Measurements from ENCODE around the gene EEF1AKMT4.
A peak's percentile ranks its signal among the peaks of the same experiment; 100 is the strongest.

The EEF1AKMT4 gene

DNA sequence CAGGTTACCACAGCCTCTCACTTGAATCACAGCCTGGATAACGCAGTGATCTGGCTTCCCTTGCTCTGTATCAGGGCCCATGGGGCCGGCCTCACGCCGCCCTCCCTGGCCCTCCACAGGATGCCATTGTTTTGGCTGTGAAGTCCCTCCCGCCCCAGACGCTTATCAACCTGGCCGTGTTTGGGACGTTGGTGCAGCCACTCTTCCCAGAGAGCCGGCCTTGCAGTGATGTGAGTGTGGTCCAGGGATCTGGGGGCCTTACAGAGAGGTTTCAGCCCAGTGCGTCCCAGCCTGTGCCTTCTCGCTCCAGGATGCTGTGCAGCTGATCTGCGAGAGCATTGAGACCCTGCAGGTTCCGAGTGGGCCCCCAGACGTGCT lies 13.4 kb upstream of the EEF1AKMT4 start:
- DNase-seq, result no peak

DNA sequence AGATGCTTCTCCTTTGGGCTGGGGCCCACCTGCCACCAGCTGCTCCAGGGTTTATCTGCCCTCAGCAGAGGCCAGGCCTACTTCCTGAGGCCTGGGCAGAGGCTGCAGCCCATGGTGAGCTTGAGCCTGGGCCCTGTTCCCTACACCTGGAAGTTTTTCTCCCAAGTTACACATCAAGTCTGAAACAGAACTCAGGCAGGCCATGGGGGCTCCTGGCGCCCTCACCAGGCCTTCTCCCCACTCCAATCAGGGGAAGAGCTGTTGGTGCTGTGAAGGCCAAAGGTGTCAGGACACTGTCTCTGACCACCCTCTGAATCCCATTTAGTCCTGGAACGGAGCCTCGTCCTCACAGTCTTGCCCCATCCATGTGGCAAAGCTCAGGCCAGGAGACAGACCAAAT lies 12.8 kb upstream of the EEF1AKMT4 start:
- no peak for DNase-seq

DNA sequence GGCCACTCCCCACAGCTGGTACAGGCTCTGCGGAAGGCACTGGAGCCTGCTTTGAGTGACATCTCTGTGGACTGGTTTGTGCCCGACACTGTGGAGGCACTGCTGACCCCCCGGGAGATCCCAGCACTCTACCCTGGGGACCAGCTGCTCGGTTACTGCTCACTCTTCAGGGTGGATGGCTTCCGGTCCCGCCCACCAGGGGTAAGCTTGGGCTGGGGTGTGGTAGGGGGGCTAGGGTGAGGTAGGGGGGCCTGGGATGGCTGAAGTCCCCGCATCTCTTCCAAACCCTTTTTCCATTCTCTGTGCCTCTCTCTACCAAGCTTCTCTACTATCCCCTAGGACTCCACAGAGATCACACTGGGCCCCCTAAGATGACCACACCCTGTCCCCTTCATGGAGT lies 12.3 kb upstream of the EEF1AKMT4 start:
- no peak for DNase-seq

DNA sequence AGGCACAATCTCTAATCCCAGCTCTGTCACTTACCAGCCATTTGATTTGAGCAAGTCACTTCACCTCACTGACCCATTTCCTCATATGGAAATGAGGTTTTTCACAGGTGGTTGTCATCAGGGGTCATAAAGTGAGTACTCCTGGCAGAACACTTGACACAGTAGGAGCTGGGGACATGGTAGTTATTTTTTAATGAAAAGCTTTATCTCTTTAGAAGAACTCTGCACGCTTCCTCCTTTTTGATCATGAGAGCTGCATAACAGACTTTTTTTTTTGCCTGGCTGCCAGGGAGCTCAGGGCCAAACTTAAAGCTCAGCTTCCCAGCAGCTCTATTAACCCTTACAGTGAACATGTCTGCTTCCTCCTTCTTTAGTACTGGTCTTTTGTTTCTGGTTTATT lies 11.7 kb upstream of the EEF1AKMT4 start:
- peak in 1 of 3 experiments; percentile 41 for DNase-seq

DNA sequence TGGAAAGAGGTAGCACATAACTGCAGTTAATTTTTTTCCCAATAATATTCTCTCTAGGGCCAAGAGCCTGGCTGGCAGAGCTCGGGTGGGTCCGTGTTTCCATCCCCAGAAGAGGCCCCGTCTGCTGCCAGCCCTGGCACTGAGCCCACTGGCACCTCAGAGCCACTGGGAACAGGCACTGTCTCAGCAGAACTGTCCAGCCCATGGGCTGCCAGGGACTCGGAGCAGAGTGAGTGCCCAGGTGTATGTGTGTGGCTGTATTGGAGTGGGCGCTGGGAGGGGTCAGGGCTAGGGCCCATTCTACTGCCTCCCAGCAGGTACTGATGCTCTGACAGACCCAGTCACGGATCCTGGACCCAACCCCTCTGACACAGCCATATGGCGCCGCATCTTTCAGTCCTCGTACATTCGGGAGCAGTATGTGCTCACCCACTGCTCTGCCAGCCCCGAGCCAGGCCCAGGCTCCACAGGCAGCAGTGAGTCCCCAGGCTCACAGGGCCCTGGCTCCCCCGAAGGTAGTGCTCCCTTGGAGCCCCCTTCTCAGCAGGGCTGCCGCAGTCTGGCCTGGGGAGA lies 11.1 kb upstream of the EEF1AKMT4 start:
- DNase-seq, result no peak

DNA sequence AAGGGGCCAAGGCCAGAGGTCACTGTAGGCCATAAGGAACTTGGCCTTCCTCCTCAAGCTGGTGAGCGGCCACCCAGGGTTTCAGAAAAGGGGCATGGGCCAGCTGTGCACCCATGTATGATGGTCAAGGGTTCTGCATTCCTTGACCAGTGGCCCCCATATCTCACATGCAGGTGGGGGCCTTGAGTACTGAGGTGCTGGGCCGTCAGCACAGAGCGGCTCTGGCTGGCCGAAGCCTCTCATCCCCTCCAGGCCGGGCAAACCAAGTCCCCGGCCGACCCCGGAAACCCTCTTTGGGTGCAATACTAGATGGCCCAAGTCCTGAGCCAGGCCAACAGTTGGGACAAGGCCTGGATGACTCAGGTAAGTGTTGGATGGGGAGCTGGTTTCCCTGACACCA lies 10.3 kb upstream of the EEF1AKMT4 start:
- no peak for DNase-seq

DNA sequence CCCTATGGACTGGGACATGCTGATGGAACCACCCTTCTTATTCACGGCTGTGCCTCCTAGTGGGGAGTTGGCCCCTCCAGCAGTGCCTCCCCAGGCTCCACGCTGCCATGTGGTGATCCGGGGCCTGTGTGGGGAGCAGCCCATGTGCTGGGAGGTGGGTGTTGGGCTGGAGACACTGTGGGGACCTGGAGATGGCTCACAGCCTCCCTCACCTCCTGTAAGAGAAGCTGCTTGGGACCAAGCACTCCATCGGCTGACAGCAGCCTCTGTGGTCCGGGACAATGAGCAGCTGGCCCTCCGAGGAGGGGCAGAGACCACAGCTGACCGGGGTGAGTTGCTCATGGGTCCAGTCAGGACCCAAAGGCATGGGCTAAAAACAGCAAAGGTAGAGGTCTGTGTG lies 9.8 kb upstream of the EEF1AKMT4 start:
- no peak for DNase-seq

DNA sequence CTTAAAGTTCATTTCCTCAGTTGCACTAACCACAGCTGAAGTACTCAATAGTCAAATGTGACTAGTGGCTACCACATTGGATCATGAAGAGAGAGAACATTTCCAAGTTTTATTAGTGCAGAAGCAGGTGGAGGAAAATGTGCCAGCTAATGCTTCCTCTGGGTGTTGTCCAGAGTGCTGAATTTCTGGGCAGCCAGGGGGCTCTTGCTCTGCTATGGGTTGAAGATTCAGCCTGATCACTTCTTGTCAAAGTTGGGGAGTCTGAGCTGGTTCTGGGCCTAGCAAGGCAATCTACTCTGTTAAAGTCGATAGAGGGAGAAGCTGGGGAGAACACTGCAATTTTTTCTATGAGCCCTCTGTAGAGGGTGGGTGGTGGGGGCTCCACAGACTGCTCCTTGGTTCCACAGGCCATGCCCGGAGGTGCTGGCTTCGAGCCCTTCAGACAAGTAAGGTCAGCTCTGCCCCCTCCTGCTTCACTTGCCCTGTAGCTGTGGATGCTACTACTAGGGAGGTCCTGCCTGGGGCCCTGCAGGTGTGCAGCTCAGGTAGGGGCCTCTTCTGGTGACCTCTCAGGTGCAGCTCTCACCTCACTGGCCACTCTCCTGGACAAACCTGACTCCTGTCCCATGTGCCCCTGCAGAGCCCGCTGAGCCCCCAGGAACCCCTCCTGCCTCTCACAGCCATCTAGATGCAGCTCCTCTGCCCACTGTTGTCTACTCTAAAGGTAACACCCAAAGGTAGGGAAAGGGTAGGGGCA lies 8.9 kb upstream of the EEF1AKMT4 start:
- DNase-seq, result no peak

DNA sequence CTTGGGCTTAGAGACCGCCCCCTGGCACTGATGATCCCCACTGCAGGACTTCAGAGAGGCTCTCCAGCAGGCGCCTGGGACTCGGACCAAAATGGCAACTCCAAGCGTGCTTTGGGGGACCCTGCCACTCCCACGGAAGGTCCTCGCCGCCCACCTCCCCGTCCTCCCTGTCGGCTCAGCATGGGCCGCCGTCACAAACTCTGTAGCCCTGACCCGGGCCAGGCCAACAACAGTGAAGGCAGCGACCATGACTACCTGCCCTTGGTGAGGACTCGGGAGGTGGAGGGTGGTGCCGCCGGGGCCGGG lies 8.4 kb upstream of the EEF1AKMT4 start:
- DNase-seq, result no peak

DNA sequence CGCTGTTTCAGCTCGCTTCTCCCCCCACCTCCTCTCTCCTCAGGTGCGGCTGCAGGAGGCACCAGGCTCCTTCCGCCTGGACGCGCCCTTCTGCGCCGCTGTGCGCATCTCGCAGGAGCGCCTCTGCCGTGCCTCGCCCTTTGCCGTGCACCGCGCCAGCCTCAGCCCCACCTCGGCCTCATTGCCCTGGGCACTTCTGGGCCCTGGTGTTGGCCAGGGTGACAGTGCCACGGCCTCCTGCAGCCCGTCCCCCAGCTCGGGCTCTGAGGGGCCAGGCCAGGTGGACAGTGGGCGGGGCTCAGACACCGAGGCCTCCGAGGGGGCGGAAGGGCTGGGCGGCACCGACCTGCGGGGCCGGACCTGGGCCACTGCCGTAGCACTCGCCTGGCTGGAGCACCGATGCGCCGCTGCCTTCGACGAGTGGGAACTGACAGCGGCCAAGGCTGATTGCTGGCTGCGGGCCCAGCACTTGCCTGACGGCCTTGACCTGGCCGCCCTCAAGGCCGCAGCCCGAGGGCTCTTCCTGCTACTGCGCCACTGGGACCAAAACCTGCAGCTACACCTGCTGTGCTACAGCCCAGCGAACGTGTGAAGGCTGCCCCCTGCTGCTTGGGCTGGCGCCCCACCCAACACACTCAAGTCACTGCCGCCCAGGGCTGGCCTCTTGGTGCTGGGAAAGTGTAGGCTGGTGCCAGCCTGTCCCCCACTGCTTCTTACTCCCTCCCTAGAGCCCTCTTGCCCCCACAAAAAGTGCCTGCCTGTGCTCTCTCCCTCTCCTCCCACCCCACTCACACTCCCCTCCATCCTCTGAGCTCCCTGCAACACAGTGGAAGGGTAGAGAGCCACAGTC lies 7.8 kb upstream of the EEF1AKMT4 start:
- DNase-seq, result peak; percentile 55 to 73 (median 55)

DNA sequence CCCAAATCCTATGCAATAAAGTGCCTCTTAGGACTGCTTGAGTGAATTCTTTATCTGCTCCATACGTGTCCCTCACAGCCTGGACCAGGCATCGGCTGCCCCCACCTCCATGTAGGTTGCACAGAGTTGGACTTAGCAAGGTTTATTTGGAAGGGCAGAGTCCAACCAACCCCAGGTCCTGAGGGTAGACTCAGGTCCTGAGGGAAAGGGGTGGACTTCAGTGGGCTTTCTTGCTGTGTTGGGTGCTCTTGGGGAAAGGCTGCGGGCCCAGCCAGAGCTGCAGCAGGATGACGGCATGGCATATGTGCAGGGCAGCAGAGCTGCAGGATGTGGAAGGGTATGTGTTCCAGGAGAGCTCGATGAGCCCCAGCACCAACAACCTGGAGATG lies 7.2 kb upstream of the EEF1AKMT4 start:
- DNase-seq, result no peak

DNA sequence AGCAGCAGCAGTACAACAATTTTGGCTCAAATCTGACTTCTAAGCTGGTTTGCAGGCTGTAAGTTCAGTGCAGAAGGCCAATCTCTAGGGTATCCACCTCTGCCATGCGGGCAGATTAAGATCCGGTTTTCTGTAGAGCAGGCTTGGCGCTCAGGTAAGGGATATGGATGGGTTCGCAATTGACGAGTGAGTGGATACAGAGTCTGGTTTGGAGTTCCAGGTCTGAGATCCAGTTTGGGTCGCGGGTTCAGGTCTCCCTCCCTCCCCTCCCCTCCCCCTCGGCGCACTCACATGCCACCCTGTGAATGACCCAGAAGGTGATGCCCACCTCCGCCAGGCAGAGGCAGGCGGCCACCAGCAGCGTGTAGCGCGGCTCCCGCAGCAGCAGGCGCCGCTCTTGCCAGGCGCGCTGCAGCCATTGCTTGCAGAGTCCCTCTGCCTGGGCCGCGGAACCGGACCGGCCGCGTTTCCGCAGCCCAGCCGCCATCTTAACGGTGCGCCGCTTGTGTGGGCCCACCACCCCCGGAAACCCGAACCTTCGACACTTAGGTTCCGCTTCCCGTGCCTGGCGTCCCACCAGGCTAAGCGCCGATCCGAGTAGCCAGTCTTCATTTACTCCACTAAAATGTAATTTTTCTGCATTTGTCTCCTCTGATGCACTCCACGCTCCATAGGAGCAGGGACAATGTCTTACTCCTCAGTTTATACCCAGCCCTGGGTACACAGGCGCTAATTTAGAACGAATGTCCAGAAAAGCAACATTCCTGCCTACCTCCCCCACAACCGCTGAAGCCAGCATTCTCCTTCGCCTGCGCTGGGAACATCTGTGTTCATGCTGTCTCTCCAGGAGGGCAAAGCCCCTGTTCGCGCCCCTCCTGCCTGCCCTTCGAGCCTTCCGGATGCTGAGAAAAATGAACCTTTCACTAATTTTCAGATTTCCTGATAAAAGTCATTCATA lies 739 bp upstream of the EEF1AKMT4 start, which contains the start of gene ALG3:
Gene ALG3 (minus strand): TSS at position 509 of the 958 bp plus-strand sequence. CDS start 22 bp downstream, at position 487.
- peak; percentile 91 to 94 (median 91) for DNase-seq

DNA sequence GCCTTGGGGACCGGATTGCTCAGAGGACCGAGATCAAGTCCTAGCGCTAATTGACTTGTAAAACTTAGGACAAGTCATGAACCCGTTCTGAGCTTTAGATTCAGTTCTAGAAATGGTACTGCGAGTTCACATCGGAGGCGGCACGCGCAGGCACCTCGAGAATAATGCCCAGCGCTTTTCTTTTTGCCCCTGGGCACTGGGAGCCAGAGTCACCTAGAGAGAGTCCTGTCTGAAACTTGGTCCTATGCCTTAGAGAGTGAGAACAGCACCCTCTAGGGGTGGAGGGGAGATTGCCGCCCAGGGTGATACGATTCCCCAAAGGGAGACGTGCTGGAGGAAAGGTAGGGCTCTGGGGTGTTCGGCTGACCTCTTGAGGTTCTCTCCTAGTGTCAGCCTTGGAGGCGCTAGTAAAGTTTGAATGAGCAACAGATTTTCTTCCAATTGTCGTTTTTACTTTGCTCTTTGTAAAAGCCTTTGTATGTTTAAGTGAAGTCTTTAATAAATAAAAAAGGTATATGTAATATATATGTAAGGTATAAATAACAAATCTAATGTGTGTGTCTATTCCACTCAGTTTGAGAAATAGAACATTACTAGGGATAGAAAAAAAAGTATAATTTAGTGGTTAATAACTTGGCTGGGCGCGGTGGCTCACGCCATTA lies 826 bp downstream of the EEF1AKMT4 start:
- peak; percentile 93 to 98 (median 94) for DNase-seq

DNA sequence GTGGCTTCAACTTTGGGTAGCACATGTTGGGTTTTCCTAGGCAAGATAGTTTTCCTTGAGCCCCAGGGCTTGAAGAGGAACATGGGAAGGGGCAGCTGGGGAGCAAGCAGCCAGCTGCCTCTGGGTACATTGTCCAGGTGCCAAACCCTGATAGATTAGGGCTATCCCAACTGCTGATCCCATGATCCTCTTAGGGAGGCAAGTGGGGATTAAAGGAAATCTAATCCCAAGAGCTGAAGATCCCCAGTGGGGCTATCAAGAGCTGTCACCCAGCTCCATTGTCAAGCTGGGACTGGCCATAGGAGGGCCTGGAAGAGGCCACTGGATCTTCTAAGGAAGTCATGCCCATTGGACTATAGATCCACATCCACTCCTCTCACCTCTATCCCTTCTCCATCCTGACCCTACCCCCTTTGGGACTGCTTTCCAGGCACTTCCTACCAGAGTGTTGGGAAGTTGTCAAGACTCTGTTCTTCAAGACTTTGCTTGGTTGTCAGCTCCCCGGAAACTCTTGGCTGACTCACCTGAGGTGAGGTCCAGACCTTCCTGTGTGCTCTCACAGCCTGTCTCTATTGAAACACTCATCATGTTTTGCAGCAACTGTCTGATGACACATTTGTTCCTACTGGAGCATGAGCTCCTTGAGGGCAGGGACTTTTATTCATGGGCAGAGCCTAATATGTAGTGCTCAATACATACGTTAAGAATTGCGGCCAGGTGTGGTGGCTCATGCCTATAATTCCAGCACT lies 6.0 kb downstream of the EEF1AKMT4 start:
- DNase-seq, result no peak

DNA sequence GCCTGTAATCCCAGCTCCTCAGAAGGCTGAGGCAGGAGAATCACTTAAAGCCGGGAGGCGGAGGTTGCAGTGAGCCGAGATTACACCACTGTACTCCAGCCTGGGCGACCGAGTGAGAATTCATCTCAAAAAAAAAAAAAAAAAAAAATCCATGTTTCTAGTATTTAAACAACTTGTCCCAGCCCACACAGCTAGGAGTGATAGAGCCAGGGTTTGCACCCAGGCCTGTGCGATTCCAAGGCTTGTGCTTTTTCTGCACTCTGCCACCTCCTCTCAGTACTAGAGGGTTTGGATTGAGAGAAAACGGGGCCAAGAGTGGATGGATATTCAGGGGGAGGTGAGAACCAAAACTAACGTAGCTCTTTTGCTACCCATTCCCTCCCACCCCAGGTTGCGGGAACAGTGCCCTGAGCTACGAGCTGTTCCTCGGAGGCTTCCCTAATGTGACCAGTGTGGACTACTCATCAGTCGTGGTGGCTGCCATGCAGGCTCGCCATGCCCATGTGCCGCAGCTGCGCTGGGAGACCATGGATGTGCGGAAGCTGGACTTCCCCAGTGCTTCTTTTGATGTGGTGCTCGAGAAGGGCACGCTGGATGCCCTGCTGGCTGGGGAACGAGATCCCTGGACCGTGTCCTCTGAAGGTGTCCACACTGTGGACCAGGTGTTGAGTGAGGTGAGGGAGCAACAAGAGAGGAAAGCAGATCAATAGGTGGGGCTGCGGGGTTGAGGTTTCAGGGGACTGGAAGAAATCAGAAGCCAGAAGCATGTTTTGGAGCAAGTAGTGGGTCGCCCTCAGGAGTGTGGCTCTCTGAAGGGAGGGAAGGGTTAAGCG lies 7.8 kb downstream of the EEF1AKMT4 start:
- DNase-seq, result no peak

DNA sequence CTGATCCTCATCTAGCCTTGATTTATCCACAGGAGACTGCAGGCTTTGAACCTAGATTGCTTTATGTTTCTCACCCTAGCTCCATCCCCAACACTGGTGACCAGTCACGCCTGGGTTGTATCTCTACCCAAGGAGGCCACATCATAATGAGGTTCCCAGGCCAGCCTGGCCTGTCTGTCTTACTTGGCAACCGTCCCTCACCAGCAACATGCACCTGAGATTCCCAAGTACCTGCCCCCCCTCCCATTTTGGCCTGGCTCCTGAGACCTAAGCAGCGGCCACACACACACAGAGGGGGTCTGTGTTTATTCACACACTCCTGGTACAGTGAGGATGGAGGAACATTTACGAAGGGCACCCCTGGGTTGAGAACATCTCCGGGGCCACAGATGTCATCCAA lies 9.5 kb downstream of the EEF1AKMT4 start:
- no peak for DNase-seq

DNA sequence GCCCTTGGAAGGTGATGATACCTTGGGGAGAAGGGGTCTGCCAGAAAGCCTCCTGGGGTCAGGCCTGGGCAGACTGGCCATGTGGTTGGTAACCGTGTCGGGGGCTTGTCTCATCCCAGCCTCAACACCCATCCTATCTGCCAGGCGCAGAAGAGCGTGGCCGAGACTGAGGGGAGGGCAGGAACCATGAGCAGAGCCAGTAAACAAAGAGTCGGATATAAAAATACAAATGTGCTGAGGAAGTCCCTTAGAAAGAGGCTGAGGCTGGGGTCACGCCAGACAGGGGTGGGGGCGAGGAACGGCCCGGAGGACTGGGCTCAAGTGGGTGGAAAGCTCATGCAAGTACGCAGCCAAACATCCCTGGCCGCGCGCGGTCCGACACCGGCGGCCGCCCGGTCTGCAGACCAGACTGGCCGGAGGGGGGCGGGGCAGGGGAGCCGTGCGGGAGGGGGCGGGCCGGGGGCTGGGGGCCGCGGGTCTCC lies 10.0 kb downstream of the EEF1AKMT4 start:
- peak in 1 of 3 experiments; percentile 47 for DNase-seq

DNA sequence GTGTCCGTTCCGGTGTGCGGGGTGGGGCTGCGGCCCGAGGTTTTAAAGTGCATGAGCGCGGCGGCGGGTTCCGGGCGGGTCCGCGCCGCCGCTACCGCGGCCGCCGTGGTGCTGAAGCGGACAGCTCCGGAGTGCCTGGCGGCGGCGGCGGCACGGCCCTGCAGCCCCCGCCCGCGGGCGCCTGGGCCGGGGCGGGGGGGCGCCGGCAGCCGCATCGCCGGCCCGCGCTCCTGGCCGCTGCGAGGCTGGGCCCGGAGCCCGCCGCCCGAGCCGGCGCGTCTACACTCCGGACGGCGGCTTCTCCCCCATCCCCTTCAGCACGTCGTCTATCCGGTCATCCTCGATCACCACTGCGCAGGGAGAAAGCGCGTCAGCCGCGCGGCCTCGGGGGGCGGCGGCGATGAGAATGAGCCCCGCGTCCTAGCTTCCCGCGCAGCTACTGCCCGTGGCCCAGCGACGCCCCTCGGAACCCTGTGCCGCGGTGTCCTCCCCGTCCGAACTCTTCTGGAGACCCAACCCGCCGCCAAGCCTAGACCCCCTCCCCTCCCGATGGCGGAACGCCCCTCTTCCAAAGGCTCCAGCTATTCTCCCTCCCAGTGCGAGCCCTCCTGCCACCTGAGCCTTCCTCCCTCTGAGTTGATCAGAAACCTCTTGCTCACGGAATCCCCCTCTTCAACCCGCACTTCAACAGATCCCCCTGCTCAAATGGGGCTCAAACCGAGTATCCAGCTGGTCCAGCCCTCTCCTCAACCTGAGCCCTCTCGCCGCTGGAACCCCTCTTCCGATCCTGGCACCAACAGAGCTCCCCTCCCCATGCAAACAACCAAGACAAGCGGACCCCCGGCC lies 10.6 kb downstream of the EEF1AKMT4 start:
- DNase-seq, result peak in 2 of 3 experiments; percentile 77

DNA sequence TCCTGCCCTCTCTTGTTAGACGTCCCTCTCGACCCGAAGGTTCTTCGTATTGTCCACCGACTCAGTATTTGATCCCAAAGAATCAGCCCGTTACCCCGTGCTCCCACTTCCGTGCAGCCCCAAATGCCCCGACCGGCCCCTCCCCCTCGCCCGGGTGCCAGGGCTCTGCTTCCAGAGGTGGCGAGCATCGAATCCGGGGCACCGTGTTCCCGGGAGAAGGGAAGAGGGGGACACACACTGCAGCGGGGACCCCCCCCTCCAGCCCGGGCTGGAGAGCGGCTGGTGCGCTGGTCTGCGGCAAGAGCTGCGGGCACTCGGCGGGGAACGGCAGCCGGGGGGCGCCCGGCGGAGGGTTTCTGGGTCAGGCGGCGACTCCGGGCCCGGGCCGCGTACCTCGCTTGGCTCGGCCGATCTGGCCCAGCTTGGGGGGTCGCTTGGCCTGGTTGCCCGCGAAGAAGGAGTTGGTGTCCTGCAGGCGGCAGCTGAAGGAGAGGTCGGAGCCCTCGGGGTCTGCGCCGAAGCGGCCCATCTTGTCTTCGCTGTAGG lies 11.3 kb downstream of the EEF1AKMT4 start:
- peak; percentile 8 to 83 (median 80) for DNase-seq
